A549 (cell line): Measurements from ENCODE around the gene GPR50.

ENCODE experiments used
- CTCF ChIP-seq: fragments of >200 bp; sonication (Bioruptor Twin); formaldehyde crosslinking; IDR thresholded peaks from 3 replicates; pipeline ENCODE4 v1.5.1; 2016
- ESRRA ChIP-seq: fragments of 150-350 bp; IDR thresholded peaks from 2 replicates; pipeline ENCODE4 v1.6.1; 2014; ENCODE audit warnings: mild to moderate bottlenecking, low read length, borderline replicate concordance
- KDM1A ChIP-seq: fragments of 200-600 bp; sonication (generic); IDR thresholded peaks from 2 replicates; pipeline ENCODE4 v1.6.1; 2016; ENCODE audit warnings: low read depth, mild to moderate bottlenecking
- MAZ ChIP-seq: fragments of 150-350 bp; IDR thresholded peaks from 2 replicates; pipeline ENCODE4 v1.6.1; 2014; ENCODE audit warnings: antibody characterized with exemption, low read depth, low read length, borderline replicate concordance
- PHF8 ChIP-seq: fragments of 200-600 bp; sonication (generic); IDR thresholded peaks from 2 replicates; pipeline ENCODE4 v1.6.1; 2016; ENCODE audit warnings: low read depth, mild to moderate bottlenecking, antibody characterized with exemption, moderate library complexity, borderline replicate concordance
- POLR2A ChIP-seq: IDR thresholded peaks from 2 replicates; pipeline ENCODE4 v1.6.1; 2012; ENCODE audit warnings: mild to moderate bottlenecking, low read length
- RAD21 ChIP-seq, 2 experiments: fragments of >200 bp in 1 of 2; sonication (Bioruptor Twin) in 1 of 2; formaldehyde crosslinking in 1 of 2; IDR thresholded peaks in 1 of 2; conservative IDR thresholded peaks in 1 of 2; 2 replicates in 1 of 2; 3 replicates in 1 of 2; pipeline ENCODE4 v1.6.1; 2012 to 2018; ENCODE audit warnings: inconsistent platforms in 1 of 2
- RARB ChIP-seq: fragments of 250-450 bp; sonication (Bioruptor Pico); IDR thresholded peaks from 2 replicates; pipeline ENCODE4 v1.8.0; 2021; ENCODE audit warnings: mild to moderate bottlenecking, moderate library complexity
- RNF2 ChIP-seq: fragments of 200-600 bp; sonication (generic); IDR thresholded peaks from 2 replicates; pipeline ENCODE4 v1.6.1; 2016; ENCODE audit warnings: low read depth, mild to moderate bottlenecking, antibody characterized with exemption, moderate library complexity, borderline replicate concordance
- SMC3 ChIP-seq: fragments of >200 bp; sonication (Bioruptor Twin); formaldehyde crosslinking; IDR thresholded peaks from 3 replicates; pipeline ENCODE4 v1.6.1; 2018; ENCODE audit warnings: inconsistent platforms
- TF ChIP-seq, protein P1 (sequence below): IDR thresholded peaks from 2 replicates; pipeline ENCODE4 v1.6.1; 2012

GRCh38 chrX:151169783-151170182, 6.6 kb upstream of the GPR50 start:
- TF ChIP-seq ESRRA (no peak), KDM1A (no peak), RAD21 (conservative IDR thresholded peaks at IDR 0.05 in 1 of 2, IDR thresholded peaks at IDR 0.05 in 1 of 2) (no peak), CTCF (no peak), SMC3 (no peak), POLR2A (no peak), PHF8 (no peak), RNF2 (no peak), MAZ (no peak), RARB (CRISPR knock-in tag) (no peak)
- TF ChIP-seq, protein P1, sequence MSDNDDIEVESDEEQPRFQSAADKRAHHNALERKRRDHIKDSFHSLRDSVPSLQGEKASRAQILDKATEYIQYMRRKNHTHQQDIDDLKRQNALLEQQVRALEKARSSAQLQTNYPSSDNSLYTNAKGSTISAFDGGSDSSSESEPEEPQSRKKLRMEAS = no peak
